ENCODE results near the gene GPM6B. TPM values are rescaled to one million over a fixed set of nuclear protein-coding genes. Genes with fewer than 3 reads are reported as not detected.

Gene GPM6B, protein sequence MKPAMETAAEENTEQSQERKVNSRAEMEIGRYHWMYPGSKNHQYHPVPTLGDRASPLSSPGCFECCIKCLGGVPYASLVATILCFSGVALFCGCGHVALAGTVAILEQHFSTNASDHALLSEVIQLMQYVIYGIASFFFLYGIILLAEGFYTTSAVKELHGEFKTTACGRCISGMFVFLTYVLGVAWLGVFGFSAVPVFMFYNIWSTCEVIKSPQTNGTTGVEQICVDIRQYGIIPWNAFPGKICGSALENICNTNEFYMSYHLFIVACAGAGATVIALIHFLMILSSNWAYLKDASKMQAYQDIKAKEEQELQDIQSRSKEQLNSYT
- 31.6 TPM for polyA plus RNA-seq (2013, experiment 1 of 2)
- 23.0 TPM for polyA plus RNA-seq (2013, experiment 2 of 2)

- peak within 1 kb of the TSS; percentile 59 for H3K27ac ChIP-seq (ENCODE audit: low read depth, low read length, severe bottlenecking)
- WGBS, 2 experiments (ENCODE audit: insufficient coverage in 2 of 2) = 20 to 25% methylated on average over 4 of the region's 19 CpGs
- no peaks in the 10 kb centered on the region for H3K4me1 ChIP-seq (ENCODE audit: control insufficient read depth, insufficient read depth, low read length, poor library complexity, severe bottlenecking)
- H3K9me3 ChIP-seq (ENCODE audit: control insufficient read depth, low read length) = no peaks in the 10 kb centered on the region
- peak within 1 kb of the TSS; percentile 14 for H3K4me3 ChIP-seq (ENCODE audit: extremely low read depth, insufficient read depth, low read length, poor library complexity, severe bottlenecking)
- H3K36me3 ChIP-seq (ENCODE audit: control insufficient read depth, insufficient read depth, low read length) = no peaks in the 10 kb centered on the region
Observed at GRCh38 chrX:13816643-13817627, at the start of gene GPM6B. Gene GPM6B (minus strand): TSS chrX:13817093. CDS start chrX:13816904, 189 bp downstream.

- no peaks in the 10 kb centered on the region for H3K4me1 ChIP-seq (ENCODE audit: control insufficient read depth, insufficient read depth, low read length, poor library complexity, severe bottlenecking)
- no peak overlapping the region for H3K27ac ChIP-seq (ENCODE audit: low read depth, low read length, severe bottlenecking)
- WGBS, 2 experiments (ENCODE audit: insufficient coverage in 2 of 2) = 100% methylated on average over 2 to 4 of the region's 7 CpGs
- H3K36me3 ChIP-seq (ENCODE audit: control insufficient read depth, insufficient read depth, low read length) = no peaks in the 10 kb centered on the region
- H3K9me3 ChIP-seq (ENCODE audit: control insufficient read depth, low read length) = no peaks in the 10 kb centered on the region
- H3K4me3 ChIP-seq (ENCODE audit: extremely low read depth, insufficient read depth, low read length, poor library complexity, severe bottlenecking) = no peak overlapping the region
Observed at GRCh38 chrX:13864264-13864663, 47.4 kb upstream of the GPM6B start.

- Histone ChIP-seq H3K4me3 (ENCODE audit: extremely low read depth, insufficient read depth, low read length, poor library complexity, severe bottlenecking) (no peak overlapping the region), H3K27ac (ENCODE audit: low read depth, low read length, severe bottlenecking) (peak overlapping the region; percentile 23), H3K36me3 (ENCODE audit: control insufficient read depth, insufficient read depth, low read length) (no peaks in the 10 kb centered on the region), H3K9me3 (ENCODE audit: control insufficient read depth, low read length) (no peaks in the 10 kb centered on the region), H3K4me1 (ENCODE audit: control insufficient read depth, insufficient read depth, low read length, poor library complexity, severe bottlenecking) (no peaks in the 10 kb centered on the region)
- WGBS, 2 experiments (ENCODE audit: insufficient coverage in 2 of 2) = 100% methylated on average over 1 of the region's 3 CpGs; no CpG with 5 or more reads in 1 of the 2 experiments
Observed at GRCh38 chrX:13863324-13863723, 46.4 kb upstream of the GPM6B start.

DNA sequence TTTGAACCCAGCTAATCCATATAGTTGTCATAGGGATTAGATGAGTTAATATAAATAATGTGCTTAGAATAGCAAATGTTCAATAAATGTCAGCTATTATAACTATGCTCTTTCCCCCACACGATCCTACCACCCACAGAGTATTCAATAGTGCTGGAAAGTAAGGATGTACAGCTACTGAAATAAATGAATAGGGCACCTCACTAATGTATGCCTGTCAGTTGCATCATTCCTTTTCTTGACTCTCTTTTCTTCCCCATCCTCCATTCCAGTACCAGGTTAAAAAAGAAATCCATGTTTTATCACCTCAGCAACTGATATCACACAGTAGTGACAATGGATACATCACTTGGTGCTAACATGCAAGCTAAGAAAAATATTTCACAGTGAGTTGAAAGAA, 42.8 kb upstream of the GPM6B start:
- Histone ChIP-seq H3K4me3 (ENCODE audit: extremely low read depth, insufficient read depth, low read length, poor library complexity, severe bottlenecking) (no peak overlapping the region), H3K36me3 (ENCODE audit: control insufficient read depth, insufficient read depth, low read length) (no peaks in the 10 kb centered on the region), H3K27ac (ENCODE audit: low read depth, low read length, severe bottlenecking) (no peak overlapping the region), H3K9me3 (ENCODE audit: control insufficient read depth, low read length) (no peaks in the 10 kb centered on the region), H3K4me1 (ENCODE audit: control insufficient read depth, insufficient read depth, low read length, poor library complexity, severe bottlenecking) (no peaks in the 10 kb centered on the region)
- no CpG with 5 or more reads among the region's 1 CpG for WGBS, 2 experiments (ENCODE audit: insufficient coverage in 2 of 2)

DNA sequence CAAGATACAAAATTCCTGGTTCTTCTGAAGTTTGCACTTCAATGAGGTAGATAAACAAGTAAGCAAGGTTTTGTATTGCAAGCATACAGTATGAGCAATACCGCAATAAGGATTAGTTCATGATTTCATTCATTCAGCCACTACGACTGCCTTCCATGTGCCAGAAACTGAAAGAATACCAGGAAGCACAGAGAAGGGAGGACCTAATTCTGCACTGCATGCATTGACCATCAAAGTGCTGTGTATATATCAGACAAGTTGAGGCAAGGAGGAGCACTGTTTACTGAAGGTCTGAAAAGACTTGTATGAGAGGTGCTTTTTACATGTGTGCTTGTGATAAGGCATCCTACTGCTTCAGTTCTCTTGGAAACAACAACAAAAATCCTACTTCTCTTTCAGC, 40.9 kb upstream of the GPM6B start:
- Histone ChIP-seq H3K9me3 (ENCODE audit: control insufficient read depth, low read length) (no peaks in the 10 kb centered on the region), H3K27ac (ENCODE audit: low read depth, low read length, severe bottlenecking) (no peak overlapping the region), H3K4me3 (ENCODE audit: extremely low read depth, insufficient read depth, low read length, poor library complexity, severe bottlenecking) (no peak overlapping the region), H3K36me3 (ENCODE audit: control insufficient read depth, insufficient read depth, low read length) (no peaks in the 10 kb centered on the region), H3K4me1 (ENCODE audit: control insufficient read depth, insufficient read depth, low read length, poor library complexity, severe bottlenecking) (no peaks in the 10 kb centered on the region)
- WGBS, 2 experiments (ENCODE audit: insufficient coverage in 2 of 2) = 100% methylated on average over 1 of the region's 2 CpGs; no CpG with 5 or more reads in 1 of the 2 experiments

DNA sequence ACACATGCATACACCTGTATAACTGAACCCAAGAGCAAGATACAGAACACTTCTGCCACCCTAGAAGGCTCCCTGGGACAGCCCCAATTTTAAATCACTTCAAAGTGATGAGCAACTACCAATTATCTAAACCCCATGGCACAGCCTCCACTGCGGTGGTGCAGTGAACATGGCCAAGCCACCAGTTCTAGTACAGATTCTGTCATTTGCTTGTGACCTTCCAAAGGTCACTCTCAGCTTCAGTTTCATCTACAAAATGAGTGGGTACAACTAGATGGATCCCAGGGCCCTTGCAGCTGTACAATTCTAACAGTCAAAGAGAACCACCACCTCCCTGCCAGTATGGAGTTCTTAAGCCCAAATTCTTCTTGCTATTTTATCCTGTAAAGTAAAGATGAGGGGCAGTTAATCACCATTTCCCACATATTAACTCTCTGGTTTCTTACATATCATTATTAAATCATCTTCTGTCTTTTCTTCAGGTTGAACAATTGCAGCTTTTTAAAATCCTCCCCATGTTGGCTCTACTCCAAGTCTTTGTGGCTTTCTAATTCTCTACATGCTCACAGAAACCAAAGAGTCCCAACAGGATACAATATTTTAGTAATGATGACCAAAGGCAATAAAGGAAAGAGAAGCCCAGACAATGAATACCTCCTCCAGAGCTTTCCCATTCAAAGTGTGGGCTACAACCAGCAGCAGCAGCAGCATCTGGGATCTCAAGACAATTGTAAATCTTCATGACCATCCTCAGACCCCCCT, 39.0 kb upstream of the GPM6B start:
- Histone ChIP-seq H3K4me3 (ENCODE audit: extremely low read depth, insufficient read depth, low read length, poor library complexity, severe bottlenecking) (no peak overlapping the region), H3K4me1 (ENCODE audit: control insufficient read depth, insufficient read depth, low read length, poor library complexity, severe bottlenecking) (no peaks in the 10 kb centered on the region), H3K9me3 (ENCODE audit: control insufficient read depth, low read length) (no peaks in the 10 kb centered on the region), H3K36me3 (ENCODE audit: control insufficient read depth, insufficient read depth, low read length) (no peaks in the 10 kb centered on the region), H3K27ac (ENCODE audit: low read depth, low read length, severe bottlenecking) (no peak overlapping the region)
- 67 to 89% methylated on average over 1 of the region's 1 CpG for WGBS, 2 experiments (ENCODE audit: insufficient coverage in 2 of 2)

- Histone ChIP-seq H3K4me1 (ENCODE audit: control insufficient read depth, insufficient read depth, low read length, poor library complexity, severe bottlenecking) (no peaks in the 10 kb centered on the region), H3K36me3 (ENCODE audit: control insufficient read depth, insufficient read depth, low read length) (no peaks in the 10 kb centered on the region), H3K27ac (ENCODE audit: low read depth, low read length, severe bottlenecking) (no peak overlapping the region), H3K4me3 (ENCODE audit: extremely low read depth, insufficient read depth, low read length, poor library complexity, severe bottlenecking) (no peak overlapping the region), H3K9me3 (ENCODE audit: control insufficient read depth, low read length) (no peaks in the 10 kb centered on the region)
- no CpG with 5 or more reads among the region's 2 CpGs for WGBS, 2 experiments (ENCODE audit: insufficient coverage in 2 of 2)
Observed at GRCh38 chrX:13854003-13854402, 37.1 kb upstream of the GPM6B start.

DNA sequence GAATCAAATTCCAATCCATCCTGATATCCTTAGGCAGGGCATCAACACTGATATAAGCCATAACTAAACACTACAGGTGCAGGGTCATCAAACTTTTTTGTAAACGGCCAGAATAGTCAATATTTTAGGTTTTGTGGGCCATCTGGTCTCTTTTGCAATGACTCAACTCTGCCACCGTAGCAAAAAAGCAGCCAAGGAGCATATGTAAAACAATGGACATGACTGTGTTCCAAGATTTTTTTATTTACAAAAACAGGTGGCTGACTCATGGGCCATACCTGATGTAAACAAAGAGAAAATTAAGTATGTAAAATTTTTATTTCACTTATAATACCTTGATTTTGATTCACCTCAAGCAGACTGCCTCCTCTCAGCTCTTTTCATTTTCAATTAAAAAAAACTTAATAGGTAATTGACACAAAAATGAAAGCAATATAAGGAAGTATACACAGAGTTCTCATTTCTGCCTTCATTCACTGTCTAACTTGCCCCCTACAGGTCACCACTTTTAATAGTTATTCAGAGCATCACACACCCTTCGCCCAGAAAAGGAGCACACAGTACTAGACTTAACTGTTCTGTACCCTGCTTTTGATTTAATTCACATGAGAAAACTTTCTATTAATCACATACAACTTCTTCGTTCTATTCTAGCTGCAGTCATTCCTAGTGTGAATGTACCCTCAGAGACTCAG, 35.3 kb upstream of the GPM6B start:
- 100% methylated on average over 2 of the region's 4 CpGs; no CpG with 5 or more reads in 1 of the 2 experiments for WGBS, 2 experiments (ENCODE audit: insufficient coverage in 2 of 2)
- H3K9me3 ChIP-seq (ENCODE audit: control insufficient read depth, low read length) = no peaks in the 10 kb centered on the region
- no peaks in the 10 kb centered on the region for H3K4me1 ChIP-seq (ENCODE audit: control insufficient read depth, insufficient read depth, low read length, poor library complexity, severe bottlenecking)
- H3K4me3 ChIP-seq (ENCODE audit: extremely low read depth, insufficient read depth, low read length, poor library complexity, severe bottlenecking) = no peak overlapping the region
- H3K27ac ChIP-seq (ENCODE audit: low read depth, low read length, severe bottlenecking) = no peak overlapping the region
- no peaks in the 10 kb centered on the region for H3K36me3 ChIP-seq (ENCODE audit: control insufficient read depth, insufficient read depth, low read length)

DNA sequence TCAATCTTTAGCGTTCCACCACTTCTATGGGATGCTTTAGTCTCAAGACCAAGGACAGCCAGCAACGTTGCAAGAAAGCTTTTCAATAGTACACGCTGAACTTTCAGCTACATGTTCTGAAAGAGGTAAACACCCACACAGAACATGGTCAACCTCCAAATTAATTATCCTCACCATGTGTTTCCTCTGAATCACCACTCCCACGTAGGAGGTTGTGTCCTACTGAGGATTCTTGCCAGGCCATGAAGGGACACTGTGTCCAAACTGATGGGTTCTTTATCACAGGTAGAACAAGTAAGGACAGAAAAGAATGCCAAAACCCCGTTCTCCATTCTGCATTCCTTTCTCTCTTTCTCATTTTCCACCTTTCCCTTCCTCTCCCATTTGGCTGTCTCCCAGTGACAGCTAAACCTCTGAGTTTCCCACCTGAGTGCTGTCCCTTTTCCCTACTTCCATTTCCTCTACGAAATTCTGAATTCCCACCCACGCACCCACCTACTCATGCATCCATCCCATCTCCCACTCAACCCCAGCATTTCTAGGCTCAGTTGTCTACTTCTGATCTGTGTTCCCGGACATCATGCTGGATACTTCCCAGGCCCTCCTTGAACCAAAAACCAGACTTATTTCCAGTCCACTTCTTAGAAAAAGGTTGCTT, 29.0 kb upstream of the GPM6B start:
- Histone ChIP-seq H3K36me3 (ENCODE audit: control insufficient read depth, insufficient read depth, low read length) (no peaks in the 10 kb centered on the region), H3K4me1 (ENCODE audit: control insufficient read depth, insufficient read depth, low read length, poor library complexity, severe bottlenecking) (no peaks in the 10 kb centered on the region), H3K4me3 (ENCODE audit: extremely low read depth, insufficient read depth, low read length, poor library complexity, severe bottlenecking) (no peak overlapping the region), H3K27ac (ENCODE audit: low read depth, low read length, severe bottlenecking) (no peak overlapping the region), H3K9me3 (ENCODE audit: control insufficient read depth, low read length) (no peaks in the 10 kb centered on the region)
- WGBS, 2 experiments (ENCODE audit: insufficient coverage in 2 of 2) = 91 to 94% methylated on average over 2 to 4 of the region's 8 CpGs
